H9 (cell line): ENCODE measurements around the gene MAML3. TPM values are rescaled to one million over a fixed set of nuclear protein-coding genes. Genes with fewer than 3 reads are reported as not detected.

Experiments
- DNase-seq: peaks from one replicate; pipeline ENCODE4 v3.0.0-alpha.2; 2017
- H2AFZ ChIP-seq: one replicate; pipeline ENCODE4 v1.6.1; 2013; ENCODE audit warnings: mild to moderate bottlenecking, low read length, control low read depth, moderate library complexity
- H2AK5ac ChIP-seq: 2 replicates; pipeline ENCODE4 v1.6.1; 2013; ENCODE audit warnings: low read length, control low read depth, mixed read lengths; ENCODE audit not compliant: insufficient read length
- H2BK120ac ChIP-seq: one replicate; pipeline ENCODE4 v1.6.1; 2013; ENCODE audit warnings: low read depth, mild to moderate bottlenecking, low read length, control low read depth, inconsistent platforms; ENCODE audit not compliant: poor library complexity, severe bottlenecking
- H2BK12ac ChIP-seq: 2 replicates; pipeline ENCODE4 v1.6.1; 2013; ENCODE audit warnings: low read length, control low read depth, mixed read lengths, low read depth; ENCODE audit not compliant: insufficient read length
- H2BK15ac ChIP-seq: 2 replicates; pipeline ENCODE4 v1.6.1; 2013; ENCODE audit warnings: low read depth, low read length, control low read depth
- H2BK20ac ChIP-seq: one replicate; pipeline ENCODE4 v1.6.1; 2013; ENCODE audit warnings: low read depth, mild to moderate bottlenecking, low read length, control low read depth, inconsistent platforms; ENCODE audit not compliant: poor library complexity, severe bottlenecking
- H2BK5ac ChIP-seq: 2 replicates; pipeline ENCODE4 v1.6.1; 2013; ENCODE audit warnings: low read length, control low read depth, mixed read lengths; ENCODE audit not compliant: insufficient read length
- H3K14ac ChIP-seq: 2 replicates; pipeline ENCODE4 v1.6.1; 2013; ENCODE audit warnings: low read length, control low read depth; ENCODE audit not compliant: insufficient read depth
- H3K18ac ChIP-seq: 2 replicates; pipeline ENCODE4 v1.6.1; 2013; ENCODE audit warnings: low read depth, mild to moderate bottlenecking, mixed read lengths, low read length, control low read depth; ENCODE audit not compliant: insufficient read length
- H3K23ac ChIP-seq: 2 replicates; pipeline ENCODE4 v1.6.1; 2013; ENCODE audit warnings: low read length, control low read depth, mixed read lengths, low read depth; ENCODE audit not compliant: insufficient read length
- H3K23me2 ChIP-seq: 2 replicates; pipeline ENCODE4 v1.6.1; 2013; ENCODE audit warnings: low read depth, mild to moderate bottlenecking, mixed read lengths, low read length, control low read depth; ENCODE audit not compliant: insufficient read length, poor library complexity, severe bottlenecking
- H3K27ac ChIP-seq: 2 replicates; pipeline ENCODE4 v1.5.1; 2013; ENCODE audit warnings: low read length, control low read depth, mixed read lengths, low read depth; ENCODE audit not compliant: insufficient read length
- H3K27me3 ChIP-seq: 2 replicates; pipeline ENCODE4 v1.6.1; 2013; ENCODE audit warnings: low read length, control low read depth, inconsistent platforms; ENCODE audit not compliant: insufficient read depth
- H3K4ac ChIP-seq: 2 replicates; pipeline ENCODE4 v1.6.1; 2013; ENCODE audit warnings: low read depth, mild to moderate bottlenecking, control low read depth, inconsistent platforms, low read length, moderate library complexity
- H3K4me1 ChIP-seq: 2 replicates; pipeline ENCODE4 v1.6.1; 2013; ENCODE audit warnings: low read length, control low read depth, inconsistent platforms; ENCODE audit not compliant: insufficient read depth
- H3K4me2 ChIP-seq: 2 replicates; pipeline ENCODE4 v1.6.1; 2013; ENCODE audit warnings: low read length, control low read depth, mixed read lengths; ENCODE audit not compliant: insufficient read length, insufficient read depth
- H3K56ac ChIP-seq: 2 replicates; pipeline ENCODE4 v1.6.1; 2013; ENCODE audit warnings: low read depth, mild to moderate bottlenecking, mixed read lengths, low read length, control low read depth; ENCODE audit not compliant: insufficient read length
- H3K79me1 ChIP-seq: 2 replicates; pipeline ENCODE4 v1.6.1; 2013; ENCODE audit warnings: low read depth, mild to moderate bottlenecking, moderate library complexity, low read length, control low read depth, inconsistent platforms; ENCODE audit not compliant: insufficient read depth, poor library complexity, severe bottlenecking
- H3K79me2 ChIP-seq: 2 replicates; pipeline ENCODE4 v1.6.1; 2013; ENCODE audit warnings: low read length, control low read depth, inconsistent platforms; ENCODE audit not compliant: insufficient read depth
- H3K9ac ChIP-seq: 2 replicates; pipeline ENCODE4 v1.6.1; 2013; ENCODE audit warnings: low read length, control low read depth, mixed read lengths; ENCODE audit not compliant: insufficient read length; ENCODE audit errors: extremely low read depth
- H3K9me3 ChIP-seq: one replicate; pipeline ENCODE4 v1.6.1; 2013; ENCODE audit warnings: low read depth, low read length, inconsistent platforms; ENCODE audit not compliant: control insufficient read depth
- H3T11ph ChIP-seq: one replicate; pipeline ENCODE4 v1.6.1; 2013; ENCODE audit warnings: mild to moderate bottlenecking, low read length, control low read depth, inconsistent platforms
- H4K20me1 ChIP-seq: one replicate; pipeline ENCODE4 v1.6.1; 2013; ENCODE audit not compliant: control insufficient read depth, insufficient read length, insufficient read depth
- H4K5ac ChIP-seq: 2 replicates; pipeline ENCODE4 v1.6.1; 2013; ENCODE audit warnings: low read depth, mild to moderate bottlenecking, mixed read lengths, low read length, control low read depth; ENCODE audit not compliant: insufficient read length
- H4K8ac ChIP-seq: replicated peaks from 2 replicates; pipeline ENCODE4 v1.6.1; 2013; ENCODE audit warnings: low read length, control low read depth, mixed read lengths, low read depth; ENCODE audit not compliant: insufficient read length
- H4K91ac ChIP-seq: 2 replicates; pipeline ENCODE4 v1.6.1; 2013; ENCODE audit warnings: low read depth, mild to moderate bottlenecking, moderate library complexity, mixed read lengths, low read length, control low read depth; ENCODE audit not compliant: insufficient read length
- H3K27ac Mint-ChIP-seq, 3 experiments: 2 replicates in 2 of 3; 3 replicates in 1 of 3; pipeline ENCODE4 v1.8.0; 2020 to 2021; ENCODE audit warnings: mixed read lengths in 3 of 3, mild to moderate bottlenecking in 1 of 3, moderate library complexity in 1 of 3
- H3K27me3 Mint-ChIP-seq: 2 replicates; pipeline ENCODE4 v1.8.0; 2021; ENCODE audit warnings: low read depth, mild to moderate bottlenecking, moderate library complexity, mixed read lengths
- H3K36me3 Mint-ChIP-seq, 3 experiments: 2 replicates in 2 of 3; 3 replicates in 1 of 3; pipeline ENCODE4 v1.8.0; 2020 to 2021; ENCODE audit warnings: low read depth in 3 of 3, mixed read lengths in 3 of 3; ENCODE audit not compliant: insufficient read depth in 1 of 3
- H3K4me1 Mint-ChIP-seq, 2 experiments: 2 replicates each; pipeline ENCODE4 v1.8.0; 2020; ENCODE audit warnings: mixed read lengths in 2 of 2
- H3K4me3 Mint-ChIP-seq, 2 experiments: 2 replicates in 1 of 2; 3 replicates in 1 of 2; pipeline ENCODE4 v1.8.0; 2020 to 2021; ENCODE audit warnings: mild to moderate bottlenecking in 2 of 2, mixed read lengths in 2 of 2, moderate library complexity in 1 of 2
- H3K9me3 Mint-ChIP-seq, 2 experiments: 2 replicates in 1 of 2; 3 replicates in 1 of 2; pipeline ENCODE4 v1.8.0; 2020; ENCODE audit warnings: mild to moderate bottlenecking in 2 of 2, mixed read lengths in 2 of 2, moderate library complexity in 1 of 2
- total RNA-seq: library from RNA; stranded (reverse); gene quantifications from 2 replicates; pipeline ENCODE4 v1.2.1, GENCODE V29; 2021
- TF ChIP-seq, protein P1 (sequence below): fragments of 200-600 bp; sonication (generic); conservative IDR thresholded peaks from 3 replicates; pipeline ENCODE4 v1.8.0; 2021; ENCODE audit warnings: antibody characterized with exemption, mild to moderate bottlenecking

The MAML3 gene
- total RNA-seq, 1 experiment from 2014 or later, result 3.9 TPM

DNA sequence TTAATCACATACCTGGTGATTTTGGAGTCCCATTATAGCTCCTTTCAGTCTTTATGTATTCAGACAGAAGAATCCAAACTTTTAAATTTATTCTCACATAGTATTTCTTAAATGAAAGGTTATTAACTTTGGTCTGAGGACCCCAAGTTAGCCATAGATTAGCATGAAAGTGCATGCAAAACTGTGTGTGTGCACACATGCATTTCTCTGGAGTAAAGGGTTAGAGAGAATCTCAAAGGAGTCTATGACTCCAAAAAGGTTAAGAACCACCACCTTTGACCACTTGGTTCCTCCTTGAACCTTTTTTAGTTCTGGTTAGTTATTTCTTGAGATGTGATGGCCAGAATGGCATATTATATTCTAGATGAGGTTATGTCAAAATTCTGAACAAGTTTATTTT is 386.4 kb downstream of the MAML3 start:
- H3K4me1 Mint-ChIP-seq, result peaks cover 16 to 17% of the 10 kb centered on the region in 2 experiments
- Histone ChIP-seq H3T11ph (no peak overlapping the region), H2BK20ac (no peak overlapping the region), H4K20me1 (no peaks in the 10 kb centered on the region), H3K27me3 (no peaks in the 10 kb centered on the region), H3K4ac (no peak overlapping the region), H4K5ac (no peak overlapping the region), H2BK15ac (no peak overlapping the region), H3K9me3 (no peaks in the 10 kb centered on the region), H4K8ac (no peak overlapping the region), H3K79me1 (no peaks in the 10 kb centered on the region), H3K9ac (no peak overlapping the region), H3K79me2 (no peaks in the 10 kb centered on the region), H3K14ac (no peak overlapping the region), H2AK5ac (no peak overlapping the region), H3K23me2 (no peaks in the 10 kb centered on the region), H2AFZ (no peak overlapping the region), H3K27ac (no peak overlapping the region), H2BK120ac (no peak overlapping the region), H3K56ac (no peak overlapping the region), H3K18ac (no peak overlapping the region), H3K4me1 (no peaks in the 10 kb centered on the region), H3K23ac (no peak overlapping the region), H3K4me2 (no peak overlapping the region), H2BK12ac (no peak overlapping the region), H2BK5ac (no peak overlapping the region), H4K91ac (no peak overlapping the region)
- no peak overlapping the region for H3K4me3 Mint-ChIP-seq
- no peak overlapping the region for H3K27ac Mint-ChIP-seq
- H3K27me3 Mint-ChIP-seq, result no peaks in the 10 kb centered on the region
- H3K9me3 Mint-ChIP-seq, result no peaks in the 10 kb centered on the region
- no peak for DNase-seq
- TF ChIP-seq, protein P1, sequence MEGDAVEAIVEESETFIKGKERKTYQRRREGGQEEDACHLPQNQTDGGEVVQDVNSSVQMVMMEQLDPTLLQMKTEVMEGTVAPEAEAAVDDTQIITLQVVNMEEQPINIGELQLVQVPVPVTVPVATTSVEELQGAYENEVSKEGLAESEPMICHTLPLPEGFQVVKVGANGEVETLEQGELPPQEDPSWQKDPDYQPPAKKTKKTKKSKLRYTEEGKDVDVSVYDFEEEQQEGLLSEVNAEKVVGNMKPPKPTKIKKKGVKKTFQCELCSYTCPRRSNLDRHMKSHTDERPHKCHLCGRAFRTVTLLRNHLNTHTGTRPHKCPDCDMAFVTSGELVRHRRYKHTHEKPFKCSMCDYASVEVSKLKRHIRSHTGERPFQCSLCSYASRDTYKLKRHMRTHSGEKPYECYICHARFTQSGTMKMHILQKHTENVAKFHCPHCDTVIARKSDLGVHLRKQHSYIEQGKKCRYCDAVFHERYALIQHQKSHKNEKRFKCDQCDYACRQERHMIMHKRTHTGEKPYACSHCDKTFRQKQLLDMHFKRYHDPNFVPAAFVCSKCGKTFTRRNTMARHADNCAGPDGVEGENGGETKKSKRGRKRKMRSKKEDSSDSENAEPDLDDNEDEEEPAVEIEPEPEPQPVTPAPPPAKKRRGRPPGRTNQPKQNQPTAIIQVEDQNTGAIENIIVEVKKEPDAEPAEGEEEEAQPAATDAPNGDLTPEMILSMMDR, result no peak
- H3K36me3 Mint-ChIP-seq, result no peaks in the 10 kb centered on the region
